HCT116 (cell line): ENCODE measurements around the gene LYPD4.

Experiments used
- CEBPB ChIP-seq: IDR thresholded peaks from 2 replicates; pipeline ENCODE4 v1.6.1; 2012; ENCODE audit warnings: low read depth
- CTCF ChIP-seq, 3 experiments: fragments of 200-600 bp in 1 of 3; sonication (generic) in 1 of 3; IDR thresholded peaks in 2 of 3; conservative IDR thresholded peaks in 1 of 3; 2 replicates each; pipeline ENCODE4 v1.5.1; 2012 to 2017; ENCODE audit warnings: low read depth in 2 of 3, low read length in 2 of 3, antibody characterized with exemption in 1 of 3, borderline replicate concordance in 1 of 3, control low read depth in 1 of 3, mild to moderate bottlenecking in 1 of 3, mixed read lengths in 1 of 3, mixed run types in 1 of 3, moderate library complexity in 1 of 3; ENCODE audit not compliant: insufficient read depth in 1 of 3
- EGR1 ChIP-seq: IDR thresholded peaks from 2 replicates; pipeline ENCODE4 v1.6.1; 2012; ENCODE audit warnings: low read depth
- ELF1 ChIP-seq: IDR thresholded peaks from 2 replicates; pipeline ENCODE4 v1.6.1; 2012; ENCODE audit warnings: low read depth, borderline replicate concordance
- EZH2 ChIP-seq: fragments of 200-600 bp; sonication (generic); IDR thresholded peaks from 2 replicates; pipeline ENCODE4 v1.6.1; 2017; ENCODE audit warnings: antibody characterized with exemption, mixed run types
- FOSL1 ChIP-seq: IDR thresholded peaks from 2 replicates; pipeline ENCODE4 v1.6.1; 2012; ENCODE audit warnings: low read depth
- POLR2A ChIP-seq: IDR thresholded peaks from 2 replicates; pipeline ENCODE4 v1.7.0; 2011; ENCODE audit warnings: borderline replicate concordance; ENCODE audit not compliant: insufficient read depth, insufficient read length; ENCODE audit errors: extremely low read depth
- POLR2AphosphoS5 ChIP-seq: IDR thresholded peaks from 2 replicates; pipeline ENCODE4 v1.6.1; 2011; ENCODE audit warnings: mild to moderate bottlenecking, low read depth, low read length, moderate library complexity
- SP1 ChIP-seq: IDR thresholded peaks from 2 replicates; pipeline ENCODE4 v1.6.1; 2012; ENCODE audit warnings: low read depth
- TCF7L2 ChIP-seq: IDR thresholded peaks from 2 replicates; pipeline ENCODE4 v1.7.0; 2011; ENCODE audit warnings: borderline replicate concordance, inconsistent platforms; ENCODE audit not compliant: insufficient read depth, insufficient read length; ENCODE audit errors: extremely low read depth
- YY1 ChIP-seq: IDR thresholded peaks from 2 replicates; pipeline ENCODE4 v1.6.1; 2011; ENCODE audit warnings: low read length, low read depth, moderate library complexity, mild to moderate bottlenecking; ENCODE audit not compliant: insufficient replicate concordance; ENCODE audit errors: extremely low read depth
- ZBTB33 ChIP-seq: IDR thresholded peaks from 2 replicates; pipeline ENCODE4 v1.6.1; 2011; ENCODE audit warnings: mild to moderate bottlenecking, low read length, moderate library complexity; ENCODE audit not compliant: insufficient replicate concordance; ENCODE audit errors: extremely low read depth
- ZFX ChIP-seq: fragments of 450-650 bp; IDR thresholded peaks from 2 replicates; pipeline ENCODE4 v1.6.1; 2017

GRCh38 chr19:41887711-41888382, 43.4 kb upstream of the LYPD4 start:
- peak; percentile 55 to 83 (median 73); a peak in 5 of 6 replicates for TF ChIP-seq CTCF (IDR thresholded peaks at IDR 0.05 in 2 of 3, conservative IDR thresholded peaks at IDR 0.05 in 1 of 3; ENCODE audit: borderline replicate concordance in 1 of 3, insufficient read depth in 1 of 3, low read depth in 2 of 3, low read length in 2 of 3)
- TF ChIP-seq FOSL1 = peak; percentile 77
- no peak for TF ChIP-seq POLR2A
- TF ChIP-seq CEBPB = no peak
- no peak for TF ChIP-seq ZBTB33
- TF ChIP-seq ZFX = no peak
- TF ChIP-seq EGR1 = peak; percentile 95
- peak; percentile 32; the same call in 1 of the 2 replicates for TF ChIP-seq POLR2AphosphoS5
- no peak for TF ChIP-seq TCF7L2
- TF ChIP-seq ELF1 = no peak
- no peak for TF ChIP-seq EZH2
- peak; percentile 73 for TF ChIP-seq SP1
- TF ChIP-seq YY1 = no peak
